ENCODE measurements around the gene OR5K3.

Gene OR5K3

GRCh38 chr3:98433764-98434163 is 43.3 kb downstream of the OR5K3 start:
- no peak for DNase-seq (ENCODE audit: low spot score)

GRCh38 chr3:98434412-98434811 is 43.9 kb downstream of the OR5K3 start:
- DNase-seq (ENCODE audit: low spot score): no peak

- DNase-seq (ENCODE audit: low spot score): no peak
These were observed 49.8 kb downstream of the OR5K3 start for GRCh38 chr3:98440283-98440682.

Measured in SK-N-DZ (cell line).